Psoas muscle (tissue), 8 donors: ENCODE results near the gene MT1M. TPM values are rescaled to one million over a fixed set of nuclear protein-coding genes. Genes with fewer than 3 reads are reported as not detected.

Experiments used
- ATAC-seq, 4 donors: fragments of 200-7000 bp; cut with Tn5 transposase; one replicate each; pipeline ENCODE4 v1.9.1; 2020; ENCODE audit warnings: moderate library complexity in 3 of 4, mild to moderate bottlenecking in 2 of 4
- DNase-seq, 2 donors: peaks; one replicate each; pipeline ENCODE4 v3.0.0-alpha.2; 2020
- H3K27ac ChIP-seq: fragments of 200-600 bp; one replicate; pipeline ENCODE4 v1.8.0; 2022
- H3K27me3 ChIP-seq, 3 donors: fragments of 200-600 bp in 1 of 3; one replicate each; pipeline versions ENCODE4 v1.6.1 to v1.8.0; 2013 to 2022; ENCODE audit warnings: low read length in 2 of 3, mild to moderate bottlenecking in 2 of 3, moderate library complexity in 1 of 3; ENCODE audit not compliant: insufficient read depth in 3 of 3
- H3K36me3 ChIP-seq, 2 donors: fragments of 200-600 bp in 1 of 2; one replicate each; pipeline versions ENCODE4 v1.6.1 to v1.8.0; 2013 to 2022; ENCODE audit warnings: low read depth in 1 of 2, mild to moderate bottlenecking in 1 of 2, moderate library complexity in 1 of 2; ENCODE audit not compliant: insufficient read depth in 1 of 2
- H3K4me1 ChIP-seq: fragments of 200-600 bp; one replicate; pipeline ENCODE4 v1.8.0; 2022
- H3K4me3 ChIP-seq: fragments of 200-600 bp; one replicate; pipeline ENCODE4 v1.8.0; 2022; ENCODE audit warnings: mild to moderate bottlenecking
- H3K9me3 ChIP-seq: fragments of 200-600 bp; one replicate; pipeline ENCODE4 v1.8.0; 2022
- WGBS, 3 donors: extraction: QIAGEN DNeasy Blood & Tissue Kit; methylation state at CpG; one replicate each; pipeline versions ENCODE4 v1.1.6 to v1.1.7; 2013; 5-methylcytosine and 5-hydroxymethylcytosine counted together
- intact Hi-C, 2 donors: fragments of 100-400 bp; cut with DNase I; formaldehyde crosslinking; loops; one replicate each; pipeline versions ENCODE4 v1.11.0 to v1.14.2; 2022
- polyA plus RNA-seq, 3 donors: library from polyadenylated mRNA; stranded (reverse); fragments of 200-250 nt; gene quantifications; one replicate each; pipeline ENCODE4 v1.2.3, GENCODE V29; 2013
- total RNA-seq, 4 donors: library from RNA; stranded (reverse); fragmentation: NEBNext Ultra II Directional in 2 of 4; extraction: Animal tissue kit (Norgen Biotek cat#: 25700) in 2 of 4; gene quantifications; one replicate each; pipeline versions ENCODE4 v1.2.1 to v1.2.4, GENCODE V29; 2021 to 2023
- TF ChIP-seq, protein P1 (sequence below): fragments of 200-600 bp; IDR thresholded peaks from one replicate; pipeline ENCODE4 v1.8.0; 2022; ENCODE audit warnings: antibody characterized with exemption
- donor health status: healthy with polysubstance abuse.
- donor health status: DM: no; HTN: no; CAD: no; lungs with moderate emphysema.
- donor health status: Bipolar disorder and iron deficiency.
- donor health status: healthy.
- donor health status: DM: yes; HTN: yes; CAD: no.
- donor health status: DM: no; HTN: no; CAD: no.
- donor health status: DM: no; HTN: no; CAD: no.
- donor health status: DM: yes; HTN: yes; CAD: no.

The MT1M gene
- total and polyA plus RNA-seq, 7 donors = 1.4 to 569 (median 22.8) TPM

DNA sequence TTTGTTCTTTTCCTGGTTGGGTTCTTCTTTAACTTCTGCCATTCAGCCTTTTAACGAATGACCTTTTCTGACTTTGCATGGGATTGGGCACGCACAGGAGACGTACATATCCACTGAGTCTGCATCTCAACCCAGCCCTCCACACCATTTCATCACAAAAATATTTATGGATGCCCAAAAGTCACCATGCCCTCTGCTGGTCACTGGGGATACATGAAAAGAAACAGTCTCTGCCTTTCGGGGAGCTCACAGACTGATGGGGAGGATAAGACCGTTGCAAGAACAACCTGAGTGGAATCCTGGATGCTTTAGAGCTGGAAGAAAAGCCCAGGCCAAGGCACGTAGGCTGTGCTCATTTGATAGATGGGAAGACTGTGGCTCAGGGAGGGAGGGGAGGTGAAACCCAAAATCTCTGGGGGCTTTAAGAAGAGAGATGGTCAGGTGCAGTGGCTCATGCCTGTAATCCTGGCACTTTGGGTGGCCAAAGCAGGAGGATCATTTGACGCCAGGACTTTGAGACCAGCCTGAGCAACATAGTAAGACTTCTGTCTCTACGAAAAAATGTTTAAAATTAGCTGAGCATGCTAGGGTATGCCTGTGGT, 32.0 kb upstream of the MT1M start:
- TF ChIP-seq, protein P1, sequence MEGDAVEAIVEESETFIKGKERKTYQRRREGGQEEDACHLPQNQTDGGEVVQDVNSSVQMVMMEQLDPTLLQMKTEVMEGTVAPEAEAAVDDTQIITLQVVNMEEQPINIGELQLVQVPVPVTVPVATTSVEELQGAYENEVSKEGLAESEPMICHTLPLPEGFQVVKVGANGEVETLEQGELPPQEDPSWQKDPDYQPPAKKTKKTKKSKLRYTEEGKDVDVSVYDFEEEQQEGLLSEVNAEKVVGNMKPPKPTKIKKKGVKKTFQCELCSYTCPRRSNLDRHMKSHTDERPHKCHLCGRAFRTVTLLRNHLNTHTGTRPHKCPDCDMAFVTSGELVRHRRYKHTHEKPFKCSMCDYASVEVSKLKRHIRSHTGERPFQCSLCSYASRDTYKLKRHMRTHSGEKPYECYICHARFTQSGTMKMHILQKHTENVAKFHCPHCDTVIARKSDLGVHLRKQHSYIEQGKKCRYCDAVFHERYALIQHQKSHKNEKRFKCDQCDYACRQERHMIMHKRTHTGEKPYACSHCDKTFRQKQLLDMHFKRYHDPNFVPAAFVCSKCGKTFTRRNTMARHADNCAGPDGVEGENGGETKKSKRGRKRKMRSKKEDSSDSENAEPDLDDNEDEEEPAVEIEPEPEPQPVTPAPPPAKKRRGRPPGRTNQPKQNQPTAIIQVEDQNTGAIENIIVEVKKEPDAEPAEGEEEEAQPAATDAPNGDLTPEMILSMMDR = peak; percentile 51
- intact Hi-C loops = loop anchor here (5.0 kb wide), 5 partner anchors 37 to 102 kb away; partner anchors contain the start of gene MT1A (in 1 of the 2)
- WGBS, 3 donors = 31 to 41% (median 32%) methylated on average over 8 of the region's 8 CpGs
- Histone ChIP-seq H3K9me3 (no peaks in the 10 kb centered on the region), H3K27ac (no peak overlapping the region), H3K4me1 (peaks cover 14% of the 10 kb centered on the region), H3K27me3 (no peaks in the 10 kb centered on the region), H3K36me3 (no peaks in the 10 kb centered on the region), H3K4me3 (no peak overlapping the region)
- peak in 3 of 4 donors; percentile 26 to 34 (median 29) for ATAC-seq
- peak in 1 of 2 donors; percentile 28 for DNase-seq

DNA sequence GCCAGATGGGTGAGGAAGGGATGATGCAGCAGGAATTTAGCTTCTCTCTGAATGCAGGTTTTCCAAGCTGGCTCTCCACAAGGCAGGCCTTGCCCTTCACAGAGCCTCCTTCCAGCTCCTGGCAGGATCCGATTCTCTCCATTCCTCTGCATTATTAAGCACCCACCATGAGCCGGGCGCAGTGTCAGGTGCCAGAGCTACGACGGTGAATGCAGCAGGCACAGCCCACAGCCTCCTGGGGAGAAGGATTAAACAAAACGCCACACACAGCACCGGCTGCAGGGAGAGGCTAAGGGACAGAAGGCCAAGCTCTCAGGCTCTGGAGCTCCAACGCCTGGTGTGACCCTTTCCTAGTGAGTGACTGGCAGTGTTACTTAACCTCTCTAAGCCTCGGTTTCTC, 31.1 kb upstream of the MT1M start:
- Histone ChIP-seq H3K36me3 (no peaks in the 10 kb centered on the region), H3K4me3 (no peak overlapping the region), H3K4me1 (peaks cover 22% of the 10 kb centered on the region), H3K27ac (no peak overlapping the region), H3K9me3 (no peaks in the 10 kb centered on the region), H3K27me3 (no peaks in the 10 kb centered on the region)
- DNase-seq (peak in 1 of 2 donors; percentile 19), ATAC-seq (no peak)
- 60 to 64% (median 62%) methylated on average over 9 of the region's 9 CpGs for WGBS, 3 donors
- TF ChIP-seq, protein P1 = no peak
- intact Hi-C loops = loop anchor here (5.0 kb wide), 5 partner anchors 36 to 101 kb away; partner anchors contain the start of gene MT1A (in 1 of the 2)

DNA sequence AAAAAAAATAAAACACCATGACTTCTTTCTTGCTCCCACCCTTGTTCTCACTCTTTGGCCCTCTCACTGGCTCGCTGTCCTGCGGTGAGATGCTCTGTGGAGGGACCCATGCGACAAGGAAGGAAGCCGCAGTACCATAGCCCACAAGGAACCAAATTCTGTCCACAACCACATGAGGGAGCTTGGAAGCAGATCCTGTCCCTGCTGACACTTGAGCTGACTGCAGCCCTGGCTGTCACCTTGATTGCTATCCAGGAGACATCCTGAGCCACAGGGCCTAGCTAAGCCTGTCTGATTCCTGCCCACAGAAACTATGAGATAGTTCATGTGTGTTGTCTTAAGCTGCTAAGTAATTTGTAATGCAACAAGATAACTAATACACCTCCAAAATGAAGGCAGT, 28.9 kb upstream of the MT1M start:
- H3K36me3 ChIP-seq = no peaks in the 10 kb centered on the region
- DNase-seq = peak; percentile 45 to 78
- 29 to 42% (median 37%) methylated on average over 4 of the region's 4 CpGs for WGBS, 3 donors
- H3K9me3 ChIP-seq = no peaks in the 10 kb centered on the region
- intact Hi-C loops = loop anchor here (1.0 to 5.0 kb wide), 7 partner anchors 34 to 99 kb away; partner anchors contain the start of gene MT1A (in 1 of the 2)
- peak in 3 of 4 donors; percentile 28 to 35 (median 31) for ATAC-seq
- peak overlapping the region; percentile 73 for H3K27ac ChIP-seq
- H3K4me1 ChIP-seq = peaks cover 37% of the 10 kb centered on the region
- TF ChIP-seq, protein P1 = peak; percentile 60
- no peak overlapping the region for H3K4me3 ChIP-seq
- H3K27me3 ChIP-seq = no peaks in the 10 kb centered on the region

DNA sequence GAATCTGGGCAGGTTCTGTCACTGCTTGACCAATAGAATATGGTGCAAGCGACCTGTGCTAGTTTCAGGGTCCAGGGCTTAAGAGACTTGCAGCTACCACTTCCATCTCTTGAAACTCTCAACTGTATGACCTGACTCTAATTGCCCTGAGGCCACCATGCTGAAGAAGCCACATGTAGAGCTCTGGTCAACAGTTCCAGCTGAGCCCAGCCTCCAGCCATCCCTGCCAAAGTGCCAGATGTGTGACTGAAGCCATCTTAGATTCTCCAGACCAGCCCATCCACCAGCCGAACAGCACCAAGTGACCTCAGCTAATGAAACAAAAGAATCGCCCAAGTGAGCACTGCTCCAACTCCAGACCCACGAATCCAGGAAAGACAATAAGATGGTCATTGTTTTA, 27.5 kb upstream of the MT1M start:
- intact Hi-C loops = loop anchor here (5.0 kb wide), 5 partner anchors 32 to 97 kb away; partner anchors contain the start of gene MT1A (in 1 of the 2)
- Histone ChIP-seq H3K9me3 (no peaks in the 10 kb centered on the region), H3K4me3 (no peak overlapping the region), H3K27me3 (no peaks in the 10 kb centered on the region), H3K36me3 (no peaks in the 10 kb centered on the region), H3K27ac (peak overlapping the region; percentile 99), H3K4me1 (peaks cover 43% of the 10 kb centered on the region)
- peak in 1 of 2 donors; percentile 46 for DNase-seq
- TF ChIP-seq, protein P1 = no peak
- no peak for ATAC-seq
- 76 to 85% (median 78%) methylated on average over 4 of the region's 4 CpGs for WGBS, 3 donors
